ENCODE results near the gene SLC30A7. TPM values are rescaled to one million over a fixed set of nuclear protein-coding genes. Genes with fewer than 3 reads are reported as not detected.

Gene SLC30A7
- total and polyA plus RNA-seq, 2 donors from 2014 or later, result 4.4 to 40.2 TPM

GRCh38 chr1:101017448-101017847, 121.6 kb downstream of the SLC30A7 start:
- DNase-seq (no peak), FAIRE-seq (no peak)
- Histone ChIP-seq H3K9ac (ENCODE audit: low read length in 3 of 3) (no peak overlapping the region), H3K27ac (ENCODE audit: low read depth in 2 of 2, low read length in 2 of 2) (no peak overlapping the region), H3K36me3 (ENCODE audit: control insufficient read depth in 2 of 3, insufficient read depth in 3 of 3, low read length in 3 of 3) (no peaks in the 10 kb centered on the region), H3K4me1 (ENCODE audit: control insufficient read depth in 2 of 3, insufficient read depth in 2 of 3, low read depth in 1 of 3, low read length in 3 of 3) (no peaks in the 10 kb centered on the region), H3K4me3 (ENCODE audit: low read length in 3 of 3) (no peak overlapping the region), H3K9me3 (ENCODE audit: control insufficient read depth in 2 of 3, insufficient read depth in 1 of 3, low read length in 3 of 3) (no peaks in the 10 kb centered on the region), H3K27me3 (ENCODE audit: control insufficient read depth, insufficient read depth, low read length) (no peaks in the 10 kb centered on the region)
- intact Hi-C loops (cut with DNase I), result no loop called here
- TF ChIP-seq, protein P1, sequence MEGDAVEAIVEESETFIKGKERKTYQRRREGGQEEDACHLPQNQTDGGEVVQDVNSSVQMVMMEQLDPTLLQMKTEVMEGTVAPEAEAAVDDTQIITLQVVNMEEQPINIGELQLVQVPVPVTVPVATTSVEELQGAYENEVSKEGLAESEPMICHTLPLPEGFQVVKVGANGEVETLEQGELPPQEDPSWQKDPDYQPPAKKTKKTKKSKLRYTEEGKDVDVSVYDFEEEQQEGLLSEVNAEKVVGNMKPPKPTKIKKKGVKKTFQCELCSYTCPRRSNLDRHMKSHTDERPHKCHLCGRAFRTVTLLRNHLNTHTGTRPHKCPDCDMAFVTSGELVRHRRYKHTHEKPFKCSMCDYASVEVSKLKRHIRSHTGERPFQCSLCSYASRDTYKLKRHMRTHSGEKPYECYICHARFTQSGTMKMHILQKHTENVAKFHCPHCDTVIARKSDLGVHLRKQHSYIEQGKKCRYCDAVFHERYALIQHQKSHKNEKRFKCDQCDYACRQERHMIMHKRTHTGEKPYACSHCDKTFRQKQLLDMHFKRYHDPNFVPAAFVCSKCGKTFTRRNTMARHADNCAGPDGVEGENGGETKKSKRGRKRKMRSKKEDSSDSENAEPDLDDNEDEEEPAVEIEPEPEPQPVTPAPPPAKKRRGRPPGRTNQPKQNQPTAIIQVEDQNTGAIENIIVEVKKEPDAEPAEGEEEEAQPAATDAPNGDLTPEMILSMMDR (IDR thresholded peaks at IDR 0.05; ENCODE audit: borderline replicate concordance, extremely low read depth, insufficient read depth), result no peak

GRCh38 chr1:101022294-101022693, 126.4 kb downstream of the SLC30A7 start:
- H3K27me3 ChIP-seq (ENCODE audit: control insufficient read depth, insufficient read depth, low read length), result no peaks in the 10 kb centered on the region
- no peak overlapping the region for H3K4me3 ChIP-seq (ENCODE audit: low read length in 3 of 3)
- H3K9me3 ChIP-seq (ENCODE audit: control insufficient read depth in 2 of 3, insufficient read depth in 1 of 3, low read length in 3 of 3), result no peaks in the 10 kb centered on the region
- FAIRE-seq, result no peak
- DNase-seq, result no peak
- peaks cover 0 to 7% (median 2%) of the 10 kb centered on the region in 3 donors for H3K4me1 ChIP-seq (ENCODE audit: control insufficient read depth in 2 of 3, insufficient read depth in 2 of 3, low read depth in 1 of 3, low read length in 3 of 3)
- no peak overlapping the region for H3K9ac ChIP-seq (ENCODE audit: low read length in 3 of 3)
- intact Hi-C loops (cut with DNase I), result no loop called here
- TF ChIP-seq, protein P1 (IDR thresholded peaks at IDR 0.05; ENCODE audit: borderline replicate concordance, extremely low read depth, insufficient read depth), result no peak
- no peaks in the 10 kb centered on the region for H3K36me3 ChIP-seq (ENCODE audit: control insufficient read depth in 2 of 3, insufficient read depth in 3 of 3, low read length in 3 of 3)
- no peak overlapping the region for H3K27ac ChIP-seq (ENCODE audit: low read depth in 2 of 2, low read length in 2 of 2)

DNA sequence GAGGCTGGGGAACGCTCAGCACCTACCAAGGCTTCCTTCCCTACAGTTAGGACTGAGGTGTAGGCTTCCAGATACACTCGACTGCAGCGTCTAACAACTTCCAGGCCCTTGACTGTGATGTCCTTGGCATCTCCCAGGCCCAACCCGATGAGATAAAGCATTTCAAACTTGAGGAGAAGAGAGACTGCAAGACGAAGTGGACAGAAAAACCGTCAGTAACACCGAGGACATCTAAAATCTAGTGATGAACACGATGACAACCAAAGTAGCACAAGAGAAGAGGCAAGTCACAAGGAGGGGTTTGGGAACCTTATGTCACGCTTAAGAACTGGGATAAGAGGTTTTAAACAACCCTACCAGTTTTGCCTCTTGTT, 129.4 kb downstream of the SLC30A7 start:
- no peaks in the 10 kb centered on the region for H3K9me3 ChIP-seq (ENCODE audit: control insufficient read depth in 2 of 3, insufficient read depth in 1 of 3, low read length in 3 of 3)
- DNase-seq (peak in 3 of 5 donors; percentile 38 to 57 (median 39)), FAIRE-seq (no peak)
- TF ChIP-seq, protein P1 (IDR thresholded peaks at IDR 0.05; ENCODE audit: borderline replicate concordance, extremely low read depth, insufficient read depth), result no peak
- H3K27ac ChIP-seq (ENCODE audit: low read depth in 2 of 2, low read length in 2 of 2), result peak overlapping the region in 1 of 2 donors; percentile 79
- peaks cover 0 to 7% (median 2%) of the 10 kb centered on the region in 3 donors for H3K4me1 ChIP-seq (ENCODE audit: control insufficient read depth in 2 of 3, insufficient read depth in 2 of 3, low read depth in 1 of 3, low read length in 3 of 3)
- peak overlapping the region; percentile 88 to 97 (median 95) for H3K4me3 ChIP-seq (ENCODE audit: low read length in 3 of 3)
- peak overlapping the region; percentile 81 to 95 (median 89) for H3K9ac ChIP-seq (ENCODE audit: low read length in 3 of 3)
- no peaks in the 10 kb centered on the region for H3K27me3 ChIP-seq (ENCODE audit: control insufficient read depth, insufficient read depth, low read length)
- H3K36me3 ChIP-seq (ENCODE audit: control insufficient read depth in 2 of 3, insufficient read depth in 3 of 3, low read length in 3 of 3), result no peaks in the 10 kb centered on the region
- intact Hi-C loops (cut with DNase I), result no loop called here

All from kidney (tissue), 14 donors.